Activated CD4-positive, alpha-beta T cell treated with anti-CD3 and anti-CD28 coated beads, Interleukin-2, Interleukin-6, amounts not matched to agents 100 ng/mL and 50 ng/mL, durations not matched to agents 16 hours and 8 hours (primary cell): Measurements from ENCODE around the gene BNIP5.
A peak's percentile ranks its signal among the peaks of the same experiment; 100 is the strongest.
"Not testable (repeated sequence)": the region's sequence is repeated elsewhere in the genome, so short reads cannot be mapped to it uniquely, and the experiment has no call there.

Experiments used
- DNase-seq: peaks from one replicate; pipeline ENCODE4 v3.0.0-alpha.2; 2020

Gene BNIP5

DNA sequence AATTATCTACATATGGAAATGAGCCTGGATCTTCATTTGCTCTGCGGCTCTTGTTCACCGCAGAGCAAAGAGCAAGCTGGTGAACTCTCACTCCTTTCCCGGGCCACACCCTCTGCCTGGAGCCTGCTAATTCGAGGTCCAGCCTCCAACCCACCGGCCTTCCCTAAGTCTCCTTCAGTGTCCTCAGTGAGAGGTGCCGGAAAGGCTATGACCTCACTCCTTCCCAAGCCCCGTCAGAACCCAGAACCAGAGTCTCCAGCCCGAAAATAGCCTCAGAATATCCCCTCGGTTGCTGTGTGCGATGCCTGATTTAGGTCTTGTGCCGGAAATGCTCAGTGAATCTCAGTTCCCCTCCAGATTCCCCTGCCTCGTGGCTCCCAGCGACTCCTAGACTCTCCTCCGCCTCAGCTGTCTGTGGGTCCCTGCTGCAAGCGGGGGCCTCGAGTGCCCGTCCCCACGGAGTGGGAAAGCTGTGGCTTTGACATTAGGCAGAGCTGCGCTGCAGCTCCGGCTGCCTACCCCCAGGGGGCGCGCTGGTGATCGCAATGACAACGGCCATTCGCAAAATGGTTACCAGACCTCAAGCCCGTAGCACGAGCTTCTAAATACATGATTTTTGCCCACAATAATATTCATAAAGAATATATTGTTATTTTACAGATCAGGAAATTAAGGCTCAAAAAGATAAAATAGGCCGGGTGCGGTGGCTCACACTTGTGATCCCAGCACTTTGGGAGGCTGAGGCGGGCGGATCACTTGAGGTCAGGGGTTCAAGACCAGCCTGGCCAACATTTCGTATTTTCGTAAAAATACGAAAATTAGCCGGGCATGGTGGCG is 4.1 kb upstream of the BNIP5 start:
- peak; percentile 79 for DNase-seq

DNA sequence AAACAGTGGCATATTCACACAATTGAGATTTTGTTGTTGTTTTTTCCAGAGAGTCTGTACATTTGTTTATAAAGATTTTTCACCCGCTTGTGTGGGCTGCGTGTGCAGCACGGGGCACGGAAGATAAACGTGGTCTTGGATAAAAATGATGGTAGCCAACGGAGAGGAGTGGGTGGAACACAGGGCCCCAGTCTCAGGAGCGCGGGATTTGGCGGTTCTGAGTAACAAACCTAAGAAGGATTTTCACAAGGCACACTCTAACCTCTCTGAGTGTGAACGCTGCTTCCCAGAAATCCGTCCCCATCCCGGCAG is 3.6 kb upstream of the BNIP5 start:
- DNase-seq, result no peak

DNA sequence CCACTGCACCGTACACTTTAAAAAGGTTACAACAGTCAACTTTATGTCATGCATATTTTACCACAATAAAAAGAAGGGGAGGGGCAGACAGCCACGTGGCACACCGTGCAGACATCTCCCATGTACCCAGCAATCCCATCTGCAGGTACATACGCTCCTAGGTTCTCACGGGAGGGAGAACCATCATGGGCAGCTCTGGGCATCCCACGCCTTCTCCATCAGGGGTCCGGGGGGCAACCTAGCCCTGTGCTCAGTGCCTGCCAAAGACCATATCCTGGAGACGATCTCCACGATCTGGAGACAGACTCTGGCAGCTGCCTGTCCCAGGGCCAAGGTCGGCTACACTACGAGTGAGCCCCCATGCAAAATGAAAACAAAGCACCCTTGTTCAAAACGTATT is 2.5 kb upstream of the BNIP5 start:
- DNase-seq, result no peak

DNA sequence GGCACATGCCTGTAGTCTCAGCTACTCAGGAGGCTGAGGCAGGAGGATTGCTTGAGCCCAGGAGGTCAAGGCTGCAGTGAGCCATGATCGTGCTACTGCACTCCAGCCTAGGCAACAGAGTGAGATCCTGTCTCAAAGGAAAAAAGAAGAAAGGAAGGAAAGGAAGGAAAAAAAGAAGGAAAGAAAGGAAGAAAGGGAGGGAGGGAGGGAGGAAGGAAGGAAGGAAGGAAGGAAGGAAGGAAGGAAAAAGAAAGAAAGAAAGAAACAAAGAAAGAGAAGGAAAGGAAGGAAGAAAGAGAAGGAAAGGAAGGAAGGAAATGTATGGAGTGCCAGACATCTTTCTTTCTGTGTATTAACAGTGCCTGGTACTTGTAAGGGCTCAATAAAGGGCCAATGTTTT is 1.5 kb upstream of the BNIP5 start:
- DNase-seq, result not testable (repeated sequence)

DNA sequence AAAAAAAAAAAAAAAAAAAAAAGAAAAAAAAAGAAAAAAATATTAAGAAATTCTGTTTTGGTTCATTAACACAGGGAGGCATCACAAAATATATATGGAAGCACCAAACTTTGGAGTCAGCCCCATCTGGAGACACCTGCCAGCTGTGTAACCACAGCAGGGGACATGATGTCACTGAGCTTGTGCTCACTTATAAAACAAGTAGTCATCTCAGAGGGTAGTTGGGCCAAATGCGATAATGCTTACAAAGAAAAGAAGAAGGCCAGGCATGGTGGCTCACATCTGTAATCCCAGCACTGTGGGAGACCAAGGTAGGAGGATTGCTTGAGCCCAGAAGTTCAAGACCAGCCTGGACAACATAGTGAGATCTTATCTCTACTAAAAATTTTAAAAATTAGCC is 1.1 kb upstream of the BNIP5 start:
- no peak for DNase-seq

DNA sequence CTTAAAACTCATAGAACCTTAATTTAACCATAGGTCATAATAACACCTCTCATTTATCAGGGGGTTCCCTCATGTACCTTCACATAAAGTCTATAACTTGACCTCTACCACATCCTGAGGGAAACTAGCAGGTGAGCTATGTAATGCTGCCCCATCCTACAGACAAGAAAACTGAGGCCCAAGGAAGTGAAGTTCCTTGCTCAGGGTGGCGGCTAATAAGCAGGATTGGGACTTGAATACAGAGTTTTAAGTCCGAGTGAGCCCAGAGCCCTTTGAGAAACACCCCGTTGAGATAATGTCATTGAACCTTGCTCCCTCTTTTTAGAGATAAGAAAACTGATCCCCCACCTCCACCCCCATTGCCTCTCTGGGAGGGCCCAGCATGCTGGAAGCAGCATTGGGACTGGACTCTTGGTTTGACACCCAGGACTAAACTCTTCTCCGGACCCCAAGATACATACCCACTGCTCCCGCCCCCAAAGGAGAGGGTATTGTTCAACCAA is 429 bp downstream of the BNIP5 start:
- no peak for DNase-seq

DNA sequence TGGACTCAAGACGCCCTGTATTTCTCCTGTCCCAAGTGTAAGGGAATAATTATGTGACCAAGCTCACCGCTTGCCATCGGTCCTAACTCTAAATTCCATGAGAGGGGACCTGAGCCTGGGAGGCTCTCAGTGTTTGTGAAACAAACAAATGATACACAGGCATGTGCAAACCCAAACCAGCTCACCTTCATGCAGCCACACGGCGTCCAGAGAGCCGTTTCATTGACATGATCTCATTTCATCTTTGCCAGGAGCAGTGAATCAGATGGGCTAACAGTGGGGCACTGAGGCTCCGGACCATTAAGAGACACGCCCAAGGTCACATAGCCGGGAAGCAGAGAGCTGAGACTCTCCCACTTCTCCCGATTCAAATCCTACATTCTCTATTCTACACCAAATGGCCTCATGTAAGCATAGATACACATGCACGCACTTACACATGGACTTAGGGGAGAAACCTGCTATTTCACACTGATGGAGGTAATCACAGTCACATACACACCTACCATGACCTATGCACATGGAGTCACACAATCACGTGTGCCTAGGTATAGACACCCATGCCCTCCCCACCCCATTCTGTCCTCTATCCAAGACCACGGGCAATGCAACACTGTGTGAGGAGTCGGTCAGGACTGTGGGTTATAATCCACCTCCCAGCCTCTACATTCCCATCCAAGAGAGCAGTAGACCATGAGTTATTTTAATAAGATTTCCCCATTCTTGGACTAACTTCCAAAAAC is 1.1 kb downstream of the BNIP5 start:
- DNase-seq, result no peak

DNA sequence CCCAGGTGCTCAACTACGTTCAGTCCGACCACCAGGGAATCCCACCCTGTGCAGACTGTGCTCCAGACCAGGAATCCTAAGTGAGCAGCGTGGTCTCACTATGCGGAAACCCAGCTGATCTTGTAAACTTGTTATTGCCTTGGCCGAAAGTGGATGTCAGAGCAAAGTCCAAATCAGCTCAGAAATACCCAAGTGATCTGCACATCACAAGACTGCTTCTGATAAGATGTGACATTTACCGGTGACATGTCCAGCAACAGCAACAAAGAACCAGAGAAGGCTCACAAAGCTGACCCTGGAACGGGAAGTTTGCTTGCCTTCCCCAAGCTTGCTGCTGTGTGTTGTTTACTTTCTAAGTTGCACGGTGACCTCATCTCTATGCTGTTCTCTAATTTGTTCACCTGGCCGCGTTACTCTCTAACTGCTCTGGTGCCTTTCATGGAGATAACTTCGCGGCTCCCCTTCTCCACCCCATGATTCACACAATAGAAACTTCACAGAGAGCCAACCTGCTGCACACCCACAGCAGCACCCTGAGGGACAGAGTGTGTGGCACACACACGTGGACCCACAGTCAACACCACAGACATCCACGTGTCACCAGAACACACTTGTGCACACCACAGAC is 1.7 kb downstream of the BNIP5 start:
- DNase-seq, result no peak

DNA sequence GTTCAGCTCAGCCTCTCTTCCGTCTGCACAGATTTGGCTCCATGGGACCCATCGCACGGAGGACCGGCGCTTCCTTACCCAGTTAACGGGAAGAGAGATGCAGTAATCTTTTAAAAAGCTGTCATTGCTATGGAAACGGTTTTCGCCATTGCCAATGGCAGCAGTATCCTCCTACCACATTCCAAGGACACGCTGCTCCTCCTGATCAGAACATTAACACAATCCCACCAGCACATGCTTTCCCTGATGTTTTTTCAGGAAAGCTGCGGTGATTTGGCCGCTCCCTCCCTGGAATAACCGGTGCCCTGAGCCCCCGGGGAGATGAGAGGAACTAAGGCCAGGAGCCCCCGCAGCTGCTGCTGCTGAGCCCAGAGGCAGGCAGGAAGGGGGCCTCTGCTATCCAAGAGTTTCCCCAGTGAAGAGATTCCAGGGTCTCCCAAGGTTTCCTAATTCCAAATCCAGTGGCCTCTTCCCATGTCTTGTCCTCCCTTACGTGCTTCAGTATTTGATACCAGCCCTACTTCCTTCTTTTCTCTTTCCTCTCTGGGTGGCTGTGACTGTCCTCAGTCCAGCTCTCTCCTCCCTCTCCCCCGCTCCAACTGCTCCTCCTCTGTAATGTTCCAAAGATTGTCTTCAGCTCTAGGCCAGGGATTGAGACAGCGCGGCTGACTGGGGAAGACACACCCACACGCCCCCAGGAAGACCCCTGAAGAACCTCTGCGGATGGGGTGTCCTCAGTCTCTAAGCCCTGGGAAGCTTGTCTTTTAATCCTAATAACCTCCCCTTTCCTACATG is 2.6 kb downstream of the BNIP5 start:
- DNase-seq, result no peak

DNA sequence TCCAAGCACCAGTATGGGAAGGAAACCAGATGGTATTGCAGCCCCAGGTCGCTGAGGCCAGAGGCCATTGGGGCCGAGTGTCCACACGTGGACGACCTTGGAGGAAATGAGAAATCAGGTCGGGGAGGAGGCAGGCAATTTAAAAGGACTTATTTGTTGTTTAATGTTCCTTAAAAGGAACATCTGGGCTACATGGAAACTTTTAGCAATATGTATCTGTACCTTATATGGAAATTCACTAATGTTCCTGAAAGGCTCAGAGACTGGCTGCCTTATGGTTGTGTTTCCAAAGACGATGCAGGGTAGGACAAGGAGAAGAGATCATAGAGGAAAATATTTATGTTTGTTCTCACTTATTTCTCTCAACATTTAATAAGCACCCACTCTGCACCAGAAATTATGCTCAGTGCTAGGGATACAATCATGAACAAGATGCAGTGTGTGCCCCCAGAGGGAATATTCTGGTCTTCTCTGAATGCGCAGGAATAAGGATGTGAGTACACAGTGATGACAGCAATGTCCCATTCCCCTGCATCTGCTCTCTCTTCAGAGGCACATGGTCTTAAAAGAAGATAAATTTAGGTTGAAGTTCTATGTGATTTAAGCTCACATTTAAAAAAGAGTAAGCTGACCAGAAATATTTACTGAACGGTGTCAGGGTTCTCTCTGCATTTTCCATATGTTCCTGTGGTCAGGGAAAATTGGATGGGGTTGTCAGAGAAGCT is 3.4 kb downstream of the BNIP5 start:
- DNase-seq, result no peak

DNA sequence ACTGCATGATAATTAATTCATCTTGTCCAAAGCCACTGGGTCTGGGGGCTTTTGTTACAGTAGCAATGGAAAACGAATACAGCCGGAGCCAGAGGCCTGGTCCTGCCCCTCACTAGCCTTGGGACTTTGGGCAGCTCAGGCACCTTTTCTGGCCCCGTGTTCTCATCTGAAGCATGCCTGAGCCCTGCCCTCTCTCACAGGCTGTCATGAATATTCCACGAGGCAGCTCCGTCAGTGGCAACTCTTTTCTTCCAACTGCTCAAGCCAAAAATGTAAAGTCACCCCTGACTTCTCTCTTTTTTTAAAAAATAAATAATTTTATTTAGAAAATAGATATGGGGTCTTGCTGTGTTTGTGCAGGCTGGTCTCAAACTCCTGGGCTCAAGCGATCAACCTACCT is 5.3 kb downstream of the BNIP5 start:
- DNase-seq, result no peak

DNA sequence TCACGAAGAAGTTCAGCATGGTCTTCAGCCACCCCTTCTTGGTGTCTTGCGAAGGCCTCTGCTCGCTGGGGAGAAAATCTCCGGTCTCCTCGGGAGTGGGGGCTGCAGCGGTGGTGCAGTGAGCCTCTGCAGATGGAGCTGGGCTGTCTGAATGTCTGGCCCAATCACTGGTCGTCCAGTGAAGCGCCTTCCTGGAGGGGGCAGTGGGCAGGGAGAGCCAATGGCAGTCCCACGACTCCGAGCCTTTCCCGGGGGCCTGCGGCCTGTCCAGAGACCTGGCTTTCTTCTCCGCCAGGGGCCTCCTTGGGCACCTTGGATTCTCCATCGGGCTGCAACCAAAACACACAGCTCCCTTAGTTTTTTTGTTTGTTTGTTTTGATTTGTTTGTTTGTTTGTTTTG is 6.3 kb downstream of the BNIP5 start:
- DNase-seq, result no peak

DNA sequence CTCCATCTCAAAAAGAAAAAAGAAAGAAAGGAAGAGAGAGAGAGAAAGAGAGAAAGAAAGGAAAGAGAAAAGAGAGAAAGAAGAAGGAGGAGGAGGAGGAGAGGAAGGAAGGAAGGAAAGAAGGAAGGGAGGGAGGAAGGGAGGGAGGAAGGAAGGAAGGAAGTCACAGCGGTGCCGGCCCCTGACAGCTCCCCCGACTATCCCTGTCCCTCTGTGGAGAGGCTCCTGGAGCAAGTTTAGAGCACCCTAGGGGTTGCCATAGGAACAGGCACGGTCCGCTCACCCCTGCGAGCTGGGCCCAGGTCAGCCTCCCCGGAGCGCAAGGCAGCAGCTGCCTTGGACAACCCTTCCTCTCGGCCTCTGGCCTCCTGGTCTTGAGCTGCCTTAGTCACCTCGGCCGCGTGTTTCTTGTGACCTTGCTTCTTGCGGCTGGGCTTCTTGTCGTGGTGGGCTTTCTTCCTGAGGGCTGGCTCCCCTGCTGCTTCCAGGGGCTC is 6.8 kb downstream of the BNIP5 start:
- no peak for DNase-seq

DNA sequence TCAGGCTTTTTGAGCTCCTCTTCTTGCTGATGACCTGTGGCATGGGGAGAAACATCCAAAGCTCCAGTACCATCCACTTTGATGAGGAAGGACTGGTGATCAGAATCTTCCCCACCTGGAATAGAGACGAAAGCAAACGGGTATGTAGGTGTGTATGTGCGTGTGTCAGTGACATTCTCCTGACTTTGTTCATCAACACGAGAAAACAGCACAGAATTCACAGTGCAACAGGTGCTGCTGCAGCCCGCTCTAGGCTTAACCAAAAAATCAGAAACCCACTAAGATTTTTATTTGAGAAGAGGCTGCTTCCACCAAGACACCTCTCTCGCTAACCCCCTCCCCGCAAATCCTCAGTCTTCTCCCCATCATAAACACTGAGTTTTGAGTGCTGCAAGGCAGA is 8.1 kb downstream of the BNIP5 start:
- DNase-seq, result no peak

DNA sequence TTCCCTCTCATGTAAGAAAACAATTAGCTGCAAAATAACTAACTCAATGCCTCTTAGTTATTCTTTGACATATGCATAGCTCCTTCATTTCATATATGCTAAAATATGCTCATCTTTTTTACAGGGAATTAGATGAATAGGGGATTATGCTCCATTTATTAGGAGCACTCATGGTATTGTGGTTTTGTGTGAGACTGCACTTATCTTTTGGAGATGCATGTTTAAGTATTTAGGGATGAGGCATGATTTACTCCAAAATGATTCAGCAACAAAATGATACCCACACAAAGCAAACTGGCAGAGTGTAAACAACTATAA is 8.8 kb downstream of the BNIP5 start:
- DNase-seq, result no peak

DNA sequence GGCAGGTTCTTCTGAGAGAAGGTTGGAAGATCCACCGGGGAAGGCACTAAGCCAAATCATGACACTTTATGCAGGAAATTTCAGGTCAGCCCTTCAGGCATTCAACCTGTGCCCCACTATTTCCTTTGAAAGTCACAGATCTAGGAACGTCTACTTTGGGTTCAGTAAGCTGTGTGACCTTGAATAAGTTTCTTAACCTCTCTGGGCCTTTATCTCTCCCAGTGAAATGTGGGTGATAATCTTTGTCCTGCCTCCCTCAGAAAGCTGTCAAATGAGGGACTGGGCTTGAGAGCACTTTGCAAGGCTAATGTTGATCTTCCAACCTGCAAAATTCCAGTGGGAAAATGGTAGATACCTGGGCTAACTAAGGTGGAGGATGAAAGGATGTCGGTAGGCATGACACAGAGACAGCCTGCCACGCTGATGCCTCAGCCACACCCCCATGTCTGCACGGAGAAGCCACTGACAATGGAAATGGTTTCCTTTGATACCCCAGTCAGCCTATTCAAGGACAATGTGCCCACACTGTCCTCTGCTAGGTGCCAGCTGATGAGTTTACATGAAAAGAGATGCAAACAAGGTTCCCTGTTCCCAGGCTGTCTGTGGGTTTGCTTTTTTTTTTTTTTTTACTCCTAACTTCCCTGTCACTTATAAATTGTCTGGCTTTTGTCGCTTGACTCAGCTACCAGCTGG is 9.3 kb downstream of the BNIP5 start:
- no peak for DNase-seq

DNA sequence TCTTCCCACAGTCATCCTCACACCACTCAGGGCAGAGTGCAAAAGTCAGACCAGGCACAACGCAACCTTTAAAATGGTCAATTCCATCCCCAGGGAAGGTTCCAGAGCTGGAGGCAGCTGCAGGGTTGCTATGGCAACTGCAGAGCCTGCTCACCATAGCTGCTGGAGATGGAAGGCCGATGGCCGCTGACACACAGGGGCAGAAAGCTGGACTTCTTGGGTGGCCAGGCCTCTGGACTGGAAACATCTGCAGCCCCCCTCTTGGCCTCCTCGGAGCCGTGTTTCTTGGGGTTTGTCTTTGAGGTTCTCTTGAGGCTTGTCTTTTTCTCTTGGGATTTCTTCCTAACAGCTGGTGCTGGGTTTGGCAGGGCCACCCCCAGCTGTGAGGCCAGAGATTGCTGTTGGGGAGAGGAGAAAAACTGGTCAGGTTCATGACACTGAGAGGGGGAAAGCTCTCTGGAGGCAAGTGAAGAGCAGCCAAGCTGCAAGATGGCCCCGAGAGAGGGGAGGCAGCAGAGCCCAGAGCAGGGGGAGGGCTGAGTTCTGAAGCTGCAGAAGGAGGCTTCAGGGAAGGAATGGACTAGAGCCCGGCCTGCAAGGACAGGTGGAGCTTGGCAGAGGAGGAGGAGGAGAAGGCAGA is 10.2 kb downstream of the BNIP5 start:
- DNase-seq, result no peak

DNA sequence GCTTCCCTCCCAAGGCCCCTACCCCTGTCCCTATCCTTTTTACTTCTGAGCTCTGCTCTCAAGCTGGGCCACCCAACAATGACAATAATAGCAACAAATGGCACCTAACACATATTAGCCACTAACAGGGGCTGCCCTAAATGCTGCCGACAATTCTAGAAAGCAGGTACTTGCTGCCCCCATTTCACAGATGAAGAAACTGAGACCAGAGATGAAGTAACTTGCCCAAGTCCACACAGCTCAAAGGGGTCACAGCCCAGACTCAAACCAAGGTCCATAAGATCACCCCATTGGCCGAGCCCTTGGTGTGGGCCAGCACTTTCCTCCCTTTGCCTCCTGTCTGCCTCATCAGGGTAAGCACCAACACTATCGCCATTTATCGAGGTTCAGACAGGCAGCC is 12.0 kb downstream of the BNIP5 start:
- DNase-seq, result no peak

DNA sequence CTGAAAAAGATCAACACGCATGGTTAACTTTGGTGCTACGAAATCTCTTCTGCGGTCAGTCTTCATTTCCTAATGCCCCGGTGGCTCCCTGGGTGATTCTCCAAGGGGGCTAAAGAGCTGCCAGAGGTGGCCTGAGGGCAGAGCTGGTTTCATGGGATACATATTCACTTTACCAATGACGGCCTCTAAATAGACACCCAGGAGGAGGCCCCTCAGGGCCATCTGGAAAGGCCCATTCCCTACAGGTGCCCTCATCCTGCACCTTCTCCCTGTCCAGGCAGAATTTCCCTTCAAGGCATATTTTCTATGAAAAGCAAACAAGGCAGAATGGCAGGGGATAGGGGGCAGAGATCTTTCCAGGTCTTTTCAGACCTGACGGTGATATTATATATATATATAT is 12.5 kb downstream of the BNIP5 start:
- DNase-seq, result no peak

DNA sequence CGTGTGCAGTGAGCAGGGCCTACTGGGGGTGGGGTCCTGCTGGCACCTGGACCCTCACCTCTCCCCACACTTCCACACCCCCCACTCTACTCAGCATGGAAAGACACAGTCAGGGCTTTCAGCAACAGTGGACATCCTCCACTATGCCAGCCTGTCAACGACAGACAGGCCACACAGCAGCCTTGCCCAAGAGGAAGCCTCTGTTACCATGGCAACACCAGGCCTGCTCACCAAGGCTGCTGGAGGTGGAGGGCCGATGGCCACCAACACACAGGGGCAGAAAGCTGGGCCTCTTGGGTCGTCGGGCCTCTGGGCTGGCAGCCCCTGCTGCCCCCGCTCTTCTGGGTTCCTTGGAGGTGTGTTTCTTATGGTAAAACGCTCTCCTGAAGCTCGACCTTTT is 13.6 kb downstream of the BNIP5 start:
- no peak for DNase-seq

DNA sequence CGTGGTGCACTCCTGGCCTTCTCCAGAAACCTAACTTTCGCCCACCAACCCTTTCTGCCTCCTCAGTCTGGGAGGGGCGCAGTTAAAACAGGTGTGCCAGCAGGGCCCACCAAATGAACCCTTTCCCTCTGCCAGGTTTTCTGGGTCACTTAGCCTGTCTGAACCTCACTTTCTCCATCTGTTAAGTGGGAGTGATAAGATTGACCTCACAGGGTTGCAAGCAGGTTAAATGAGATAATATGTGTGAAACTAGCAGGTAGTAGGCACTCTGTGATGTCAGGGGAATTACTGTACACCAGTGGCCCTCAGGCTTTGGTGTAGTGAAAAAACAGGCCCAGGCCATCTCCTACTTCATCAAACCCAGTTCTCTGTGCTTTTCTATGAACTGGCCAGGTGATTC is 14.1 kb downstream of the BNIP5 start:
- DNase-seq, result no peak
